BLaER1 (cell line): ENCODE measurements around the gene OR2W3.

Experiments used
- H3K27ac ChIP-seq: shearing (Covaris generic); formaldehyde crosslinking; 2 replicates; pipeline ENCODE4 v1.8.1; 2022
- H3K27me3 ChIP-seq: shearing (Covaris generic); formaldehyde crosslinking; 2 replicates; pipeline ENCODE4 v1.8.1; 2022
- H3K36me3 ChIP-seq: shearing (Covaris generic); formaldehyde crosslinking; 2 replicates; pipeline ENCODE4 v1.8.1; 2022
- H3K4me1 ChIP-seq: shearing (Covaris generic); formaldehyde crosslinking; 2 replicates; pipeline ENCODE4 v1.8.1; 2022
- H3K4me2 ChIP-seq: shearing (Covaris generic); formaldehyde crosslinking; 2 replicates; pipeline ENCODE4 v1.8.1; 2022
- H3K4me3 ChIP-seq: shearing (Covaris generic); formaldehyde crosslinking; 2 replicates; pipeline ENCODE4 v1.8.1; 2022
- H3K9ac ChIP-seq: shearing (Covaris generic); formaldehyde crosslinking; 2 replicates; pipeline ENCODE4 v1.8.1; 2022
- H3K9me3 ChIP-seq: shearing (Covaris generic); formaldehyde crosslinking; 2 replicates; pipeline ENCODE4 v1.8.1; 2022
- H4K20me1 ChIP-seq: shearing (Covaris generic); formaldehyde crosslinking; 2 replicates; pipeline ENCODE4 v1.8.1; 2022
- Cebpa-rat ChIP-seq: shearing (Covaris generic); IDR thresholded peaks from 2 replicates; pipeline ENCODE4 v1.8.1; 2022

OR2W3 gene

GRCh38 chr1:247895163-247895637 lies at the start of gene OR2W3:
Gene OR2W3 (plus strand): TSS chr1:247895587. CDS start chr1:247895587, 0 bp downstream.
- no peak for TF ChIP-seq Cebpa-rat
- Histone ChIP-seq H3K9ac (no peak within 1 kb of the TSS), H3K27me3 (no peaks in the 10 kb centered on the region)

GRCh38 chr1:247845693-247846017 lies 49.7 kb upstream of the OR2W3 start:
- no peak overlapping the region for H3K9ac ChIP-seq
- no peak for TF ChIP-seq Cebpa-rat
- no peak overlapping the region for H3K27ac ChIP-seq
- no peak overlapping the region for H3K4me2 ChIP-seq
- H3K4me3 ChIP-seq: no peak overlapping the region
- H3K9me3 ChIP-seq: no peaks in the 10 kb centered on the region
- H3K4me1 ChIP-seq: no peaks in the 10 kb centered on the region
- no peaks in the 10 kb centered on the region for H3K27me3 ChIP-seq
- no peaks in the 10 kb centered on the region for H3K36me3 ChIP-seq
- no peaks in the 10 kb centered on the region for H4K20me1 ChIP-seq

More at GRCh38 chr1:247895163-247895637, at the start of gene OR2W3:
- H3K4me1 ChIP-seq: no peaks in the 10 kb centered on the region
- no peak within 1 kb of the TSS for H3K4me3 ChIP-seq
- no peaks in the 10 kb centered on the region for H3K9me3 ChIP-seq
- H4K20me1 ChIP-seq: no peaks in the 10 kb centered on the region
- no peaks in the 10 kb centered on the region for H3K36me3 ChIP-seq
- no peak within 1 kb of the TSS for H3K27ac ChIP-seq
- H3K4me2 ChIP-seq: no peak within 1 kb of the TSS

GRCh38 chr1:247848346-247848745 lies 47.0 kb upstream of the OR2W3 start:
- H3K9me3 ChIP-seq: no peaks in the 10 kb centered on the region
- no peaks in the 10 kb centered on the region for H4K20me1 ChIP-seq
- H3K36me3 ChIP-seq: no peaks in the 10 kb centered on the region
- H3K4me3 ChIP-seq: no peak overlapping the region
- H3K27ac ChIP-seq: no peak overlapping the region
- no peaks in the 10 kb centered on the region for H3K27me3 ChIP-seq
- TF ChIP-seq Cebpa-rat: no peak
- H3K9ac ChIP-seq: no peak overlapping the region
- 0 out of 2 replicates have a peak, but pooled peaks cover 6% of the 10 kb centered on the region for H3K4me1 ChIP-seq
- no peak overlapping the region for H3K4me2 ChIP-seq

- no peak overlapping the region for H3K4me3 ChIP-seq
- H4K20me1 ChIP-seq: no peaks in the 10 kb centered on the region
- no peaks in the 10 kb centered on the region for H3K36me3 ChIP-seq
- H3K9ac ChIP-seq: no peak overlapping the region
- 0 out of 2 replicates have a peak, but pooled peaks cover 6% of the 10 kb centered on the region for H3K4me1 ChIP-seq
- no peaks in the 10 kb centered on the region for H3K9me3 ChIP-seq
- no peaks in the 10 kb centered on the region for H3K27me3 ChIP-seq
- H3K4me2 ChIP-seq: no peak overlapping the region
- TF ChIP-seq Cebpa-rat: no peak
- no peak overlapping the region for H3K27ac ChIP-seq
Observed at GRCh38 chr1:247849616-247850015, 45.8 kb upstream of the OR2W3 start.

GRCh38 chr1:247854899-247855545 lies 40.4 kb upstream of the OR2W3 start:
- Histone ChIP-seq H3K9ac (no peak overlapping the region), H4K20me1 (no peaks in the 10 kb centered on the region), H3K4me1 (peaks cover 6% of the 10 kb centered on the region; the same call in 1 of the 2 replicates), H3K27me3 (no peaks in the 10 kb centered on the region), H3K4me2 (no peak overlapping the region), H3K9me3 (peaks cover 8% of the 10 kb centered on the region; the same call in 1 of the 2 replicates), H3K27ac (no peak overlapping the region), H3K36me3 (no peaks in the 10 kb centered on the region), H3K4me3 (no peak overlapping the region)
- no peak for TF ChIP-seq Cebpa-rat

- H3K9me3 ChIP-seq: peaks cover 8% of the 10 kb centered on the region; the same call in 1 of the 2 replicates
- no peak overlapping the region for H3K4me2 ChIP-seq
- TF ChIP-seq Cebpa-rat: no peak
- H3K4me1 ChIP-seq: peaks cover 6% of the 10 kb centered on the region; the same call in 1 of the 2 replicates
- H3K36me3 ChIP-seq: no peaks in the 10 kb centered on the region
- no peak overlapping the region for H3K4me3 ChIP-seq
- H3K27me3 ChIP-seq: no peaks in the 10 kb centered on the region
- no peak overlapping the region for H3K9ac ChIP-seq
- no peaks in the 10 kb centered on the region for H4K20me1 ChIP-seq
- no peak overlapping the region for H3K27ac ChIP-seq
Observed at GRCh38 chr1:247855911-247856310, 39.5 kb upstream of the OR2W3 start.

GRCh38 chr1:247857069-247857984 lies 38.1 kb upstream of the OR2W3 start, which contains the start of gene TRIM58:
Gene TRIM58 (plus strand): TSS chr1:247857187. CDS start chr1:247857247, 60 bp downstream.
- Histone ChIP-seq H3K4me1 (peaks cover 2% of the 10 kb centered on the region; the same call in 1 of the 2 replicates), H3K9me3 (peaks cover 8% of the 10 kb centered on the region; the same call in 1 of the 2 replicates), H3K9ac (peak within 1 kb of the TSS; percentile 77), H3K27ac (peak within 1 kb of the TSS; percentile 53; the same call in 1 of the 2 replicates), H3K36me3 (no peaks in the 10 kb centered on the region), H4K20me1 (no peaks in the 10 kb centered on the region), H3K27me3 (no peaks in the 10 kb centered on the region), H3K4me3 (peak within 1 kb of the TSS; percentile 72), H3K4me2 (peak within 1 kb of the TSS; percentile 80)
- TF ChIP-seq Cebpa-rat: no peak

GRCh38 chr1:247857985-247858619 lies 37.3 kb upstream of the OR2W3 start:
- peak overlapping the region; percentile 80 for H3K4me2 ChIP-seq

GRCh38 chr1:247862756-247863155 lies 32.6 kb upstream of the OR2W3 start:
- Histone ChIP-seq H3K4me3 (no peak overlapping the region), H4K20me1 (no peaks in the 10 kb centered on the region), H3K4me2 (no peak overlapping the region), H3K4me1 (no peaks in the 10 kb centered on the region; the same call in 1 of the 2 replicates), H3K9ac (no peak overlapping the region), H3K27me3 (no peaks in the 10 kb centered on the region), H3K36me3 (peaks cover 6% of the 10 kb centered on the region; the same call in 1 of the 2 replicates), H3K27ac (no peak overlapping the region), H3K9me3 (no peaks in the 10 kb centered on the region)
- TF ChIP-seq Cebpa-rat: no peak

More at GRCh38 chr1:247857985-247858619, 37.3 kb upstream of the OR2W3 start:
- peak overlapping the region; percentile 72 for H3K4me3 ChIP-seq
- no peaks in the 10 kb centered on the region for H4K20me1 ChIP-seq
- peaks cover 8% of the 10 kb centered on the region; the same call in 1 of the 2 replicates for H3K9me3 ChIP-seq
- no peaks in the 10 kb centered on the region for H3K27me3 ChIP-seq
- peak overlapping the region; percentile 77; the same call in 1 of the 2 replicates for H3K9ac ChIP-seq
- H3K36me3 ChIP-seq: no peaks in the 10 kb centered on the region
- no peak for TF ChIP-seq Cebpa-rat
- no peak overlapping the region for H3K27ac ChIP-seq
- H3K4me1 ChIP-seq: no peaks in the 10 kb centered on the region; the same call in 1 of the 2 replicates
